ENCODE measurements around the gene ZBTB8B.
"Not testable (repeated sequence)": the region's sequence is repeated elsewhere in the genome, so short reads cannot be mapped to it uniquely, and the experiment has no call there.

Gene ZBTB8B

GRCh38 chr1:32447469-32448185 lies 17.2 kb upstream of the ZBTB8B start:
- TF ChIP-seq, protein P1, sequence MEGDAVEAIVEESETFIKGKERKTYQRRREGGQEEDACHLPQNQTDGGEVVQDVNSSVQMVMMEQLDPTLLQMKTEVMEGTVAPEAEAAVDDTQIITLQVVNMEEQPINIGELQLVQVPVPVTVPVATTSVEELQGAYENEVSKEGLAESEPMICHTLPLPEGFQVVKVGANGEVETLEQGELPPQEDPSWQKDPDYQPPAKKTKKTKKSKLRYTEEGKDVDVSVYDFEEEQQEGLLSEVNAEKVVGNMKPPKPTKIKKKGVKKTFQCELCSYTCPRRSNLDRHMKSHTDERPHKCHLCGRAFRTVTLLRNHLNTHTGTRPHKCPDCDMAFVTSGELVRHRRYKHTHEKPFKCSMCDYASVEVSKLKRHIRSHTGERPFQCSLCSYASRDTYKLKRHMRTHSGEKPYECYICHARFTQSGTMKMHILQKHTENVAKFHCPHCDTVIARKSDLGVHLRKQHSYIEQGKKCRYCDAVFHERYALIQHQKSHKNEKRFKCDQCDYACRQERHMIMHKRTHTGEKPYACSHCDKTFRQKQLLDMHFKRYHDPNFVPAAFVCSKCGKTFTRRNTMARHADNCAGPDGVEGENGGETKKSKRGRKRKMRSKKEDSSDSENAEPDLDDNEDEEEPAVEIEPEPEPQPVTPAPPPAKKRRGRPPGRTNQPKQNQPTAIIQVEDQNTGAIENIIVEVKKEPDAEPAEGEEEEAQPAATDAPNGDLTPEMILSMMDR (IDR thresholded peaks at IDR 0.05; ENCODE audit: low read depth, low read length, missing control alignments): no peak
- peak overlapping the region; percentile 8 for H3K4me3 ChIP-seq (replicated peaks; ENCODE audit: low read depth, low read length)
- DNase-seq (ENCODE audit: extremely low read depth, low read depth): no peak

DNA sequence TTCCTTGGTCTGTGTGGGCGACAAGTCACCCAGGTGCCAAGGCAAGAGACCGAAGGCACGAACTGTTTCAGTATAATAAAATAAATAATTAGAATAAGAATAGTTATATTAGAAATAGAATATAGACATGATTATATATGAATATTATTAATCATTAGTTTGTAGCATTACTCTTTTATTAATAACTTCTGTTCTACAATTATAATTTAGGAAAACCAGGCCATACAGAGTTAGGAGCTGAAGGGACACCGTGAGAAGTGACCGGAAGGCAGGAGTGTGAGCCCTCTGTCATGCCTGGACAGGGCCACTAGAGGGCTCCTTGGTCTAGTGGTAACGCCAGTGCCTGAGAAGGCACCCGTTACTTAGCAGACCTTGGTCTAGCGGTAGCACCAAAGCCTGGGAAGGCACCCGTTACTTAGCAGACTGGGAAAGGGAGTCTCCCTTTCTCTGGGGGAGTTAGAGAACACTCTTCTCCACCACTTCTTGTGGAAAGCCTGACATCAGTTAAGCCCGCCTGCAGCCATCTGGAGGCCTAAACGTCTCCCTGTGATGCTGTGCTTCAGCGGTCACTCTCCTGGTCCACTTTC lies 16.6 kb upstream of the ZBTB8B start:
- H3K4me3 ChIP-seq (replicated peaks; ENCODE audit: low read depth, low read length): peak overlapping the region; percentile 8

DNA sequence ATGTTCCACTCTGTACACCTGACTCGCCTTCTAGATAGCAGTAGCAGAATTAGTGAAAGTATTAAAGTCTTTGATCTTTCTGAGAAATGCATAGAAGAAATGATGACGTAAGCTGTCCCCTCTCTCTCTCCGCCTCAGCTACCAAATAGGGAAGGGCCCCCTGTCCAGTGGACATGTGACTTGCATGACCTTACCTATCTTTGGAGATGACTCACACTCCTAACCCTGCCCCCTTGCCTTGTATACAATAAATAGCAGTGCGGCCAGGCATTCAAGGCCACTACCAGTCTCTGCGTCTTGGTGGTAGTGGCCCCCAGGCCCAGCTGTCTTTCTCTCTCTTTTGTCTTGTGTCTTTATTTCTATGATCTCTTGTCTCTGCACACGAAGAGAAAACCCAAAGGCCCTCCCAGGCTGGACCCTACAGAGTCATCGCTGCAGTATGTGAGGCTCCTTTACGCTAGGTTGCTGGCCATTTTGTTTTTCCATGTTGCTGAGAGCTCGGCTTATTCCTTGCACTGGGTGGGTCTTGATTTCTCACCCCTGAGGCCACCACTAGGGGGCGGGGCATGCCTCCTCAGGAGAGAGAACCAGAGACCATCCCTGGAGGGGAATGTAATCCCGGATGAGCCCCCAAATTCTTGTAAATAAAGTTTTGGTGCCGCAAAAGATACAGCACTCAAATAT lies 16.0 kb upstream of the ZBTB8B start:
- H3K4me3 ChIP-seq (replicated peaks; ENCODE audit: low read depth, low read length): no peak overlapping the region
- TF ChIP-seq, protein P1 (IDR thresholded peaks at IDR 0.05; ENCODE audit: low read depth, low read length, missing control alignments): peak; percentile 64
- DNase-seq (ENCODE audit: extremely low read depth, low read depth): no peak

More for the DNA sequence above, 16.6 kb upstream of the ZBTB8B start:
- TF ChIP-seq, protein P1 (IDR thresholded peaks at IDR 0.05; ENCODE audit: low read depth, low read length, missing control alignments): peak; percentile 85
- not testable (repeated sequence) for DNase-seq (ENCODE audit: extremely low read depth, low read depth)

DNA sequence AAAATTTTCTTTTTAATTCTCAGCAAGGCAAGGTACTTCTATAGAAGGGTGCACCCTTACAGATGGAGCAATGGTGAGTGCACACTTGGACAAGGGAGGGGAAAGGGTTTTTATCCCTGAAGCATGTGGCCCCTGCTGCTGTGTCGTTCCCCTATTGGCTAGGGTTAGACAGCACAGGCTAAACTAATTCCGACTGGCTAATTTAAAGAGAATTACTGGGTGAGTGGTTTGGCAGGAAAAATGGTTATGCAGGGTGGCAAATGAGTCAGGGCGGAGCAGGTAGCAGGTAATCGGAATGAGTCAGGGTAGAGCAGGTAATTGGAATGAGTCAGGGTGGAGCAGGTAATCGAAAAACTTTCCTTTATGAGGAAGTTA lies 15.4 kb upstream of the ZBTB8B start:
- not testable (repeated sequence) for H3K4me3 ChIP-seq (replicated peaks; ENCODE audit: low read depth, low read length)

GRCh38 chr1:32454726-32455125 lies 10.1 kb upstream of the ZBTB8B start:
- no peak for DNase-seq (ENCODE audit: extremely low read depth, low read depth)
- TF ChIP-seq, protein P1 (IDR thresholded peaks at IDR 0.05; ENCODE audit: low read depth, low read length, missing control alignments): no peak

More for the DNA sequence above, 15.4 kb upstream of the ZBTB8B start:
- not testable (repeated sequence) for DNase-seq (ENCODE audit: extremely low read depth, low read depth)

GRCh38 chr1:32455958-32456357 lies 8.9 kb upstream of the ZBTB8B start:
- TF ChIP-seq, protein P1 (IDR thresholded peaks at IDR 0.05; ENCODE audit: low read depth, low read length, missing control alignments): no peak
- no peak overlapping the region for H3K4me3 ChIP-seq (replicated peaks; ENCODE audit: low read depth, low read length)
- DNase-seq (ENCODE audit: extremely low read depth, low read depth): no peak

More at GRCh38 chr1:32454726-32455125, 10.1 kb upstream of the ZBTB8B start:
- H3K4me3 ChIP-seq (replicated peaks; ENCODE audit: low read depth, low read length): no peak overlapping the region

DNA sequence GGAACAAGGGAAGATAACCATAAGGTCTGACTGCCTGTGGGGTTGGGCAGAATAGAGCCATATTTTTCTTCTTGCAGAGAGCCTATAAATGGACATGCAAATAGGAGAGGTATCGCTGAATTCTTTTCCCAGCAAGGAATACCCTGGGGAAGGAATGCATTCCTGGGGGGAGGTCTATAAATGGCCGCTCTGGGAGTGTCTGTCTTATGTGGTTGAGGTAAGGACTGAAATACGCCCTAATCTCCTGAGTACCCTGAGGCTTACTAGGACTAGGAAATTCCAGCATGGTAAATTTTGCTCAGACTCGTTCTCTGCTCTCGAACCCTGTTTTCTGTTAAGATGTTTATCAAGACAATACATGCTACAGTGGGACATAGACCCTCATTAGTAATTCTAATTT lies 6.1 kb upstream of the ZBTB8B start:
- not testable (repeated sequence) for DNase-seq (ENCODE audit: extremely low read depth, low read depth); H3K4me3 ChIP-seq (replicated peaks; ENCODE audit: low read depth, low read length)

DNA sequence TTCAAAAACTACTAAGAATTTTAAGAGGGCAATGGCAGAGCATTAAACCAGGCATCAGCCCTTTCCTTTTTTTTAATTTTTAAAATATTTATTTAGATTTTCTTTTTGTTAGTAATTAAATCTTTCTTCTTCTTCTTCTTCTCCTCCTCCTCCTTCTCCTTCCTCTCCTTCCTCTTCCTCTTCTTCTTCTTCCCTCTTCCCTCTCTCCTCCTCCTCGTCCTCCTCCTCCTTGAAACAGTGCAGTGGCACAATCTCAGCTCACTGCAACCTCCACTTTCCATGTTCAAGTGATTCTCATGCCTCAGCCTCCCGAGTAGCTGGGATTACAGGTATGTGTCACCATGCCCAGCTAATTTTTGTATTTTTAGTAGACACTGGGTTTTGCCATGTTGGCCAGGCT lies 1.9 kb upstream of the ZBTB8B start:
- not testable (repeated sequence) for DNase-seq (ENCODE audit: extremely low read depth, low read depth); H3K4me3 ChIP-seq (replicated peaks; ENCODE audit: low read depth, low read length)
